ENCODE results near the gene KRTAP12-4.

DNA sequence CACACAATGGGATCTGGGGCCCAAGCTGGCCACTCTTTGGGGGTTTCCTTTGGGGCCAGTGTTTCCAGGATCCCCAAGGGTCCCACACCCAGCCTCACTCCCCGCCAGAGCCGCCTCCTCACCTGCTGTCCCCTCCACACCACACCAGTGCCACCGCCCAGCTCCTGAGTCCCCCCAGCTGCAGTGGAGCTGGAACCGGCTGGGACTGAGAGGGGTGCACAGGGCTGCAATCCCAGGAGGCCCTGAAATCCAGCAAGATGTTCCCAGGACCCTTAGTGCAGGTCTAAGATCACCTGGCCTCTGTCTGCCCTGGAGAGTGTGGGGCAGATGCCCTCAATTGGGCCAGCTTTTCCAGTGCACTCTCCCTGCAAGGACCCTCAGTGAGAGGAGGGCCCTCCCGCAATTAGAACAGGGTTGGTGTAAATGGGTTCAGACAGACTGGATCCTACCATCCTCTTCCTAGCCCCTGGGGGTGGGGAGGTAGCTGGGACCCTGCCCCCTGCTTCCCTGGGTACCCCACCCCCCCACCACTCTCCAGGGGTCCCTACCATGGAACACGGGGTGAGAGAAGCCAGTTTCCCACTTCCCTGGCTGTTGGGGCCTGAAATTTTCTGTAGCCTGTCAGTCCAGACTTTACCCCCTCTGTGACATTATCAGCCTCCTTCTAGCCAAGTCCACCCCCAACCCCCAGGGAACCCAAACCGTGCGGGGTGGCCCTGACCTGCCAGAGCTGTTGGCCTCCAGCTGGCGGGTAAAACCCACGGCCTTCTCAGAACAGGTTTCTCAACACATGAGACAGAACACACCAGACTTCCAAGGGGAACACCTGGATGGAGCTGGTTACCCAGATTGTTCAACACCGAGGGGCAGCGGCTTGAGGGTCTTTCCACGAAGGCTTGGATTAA lies 49.5 kb upstream of the KRTAP12-4 start:
- TF ChIP-seq, protein P1, sequence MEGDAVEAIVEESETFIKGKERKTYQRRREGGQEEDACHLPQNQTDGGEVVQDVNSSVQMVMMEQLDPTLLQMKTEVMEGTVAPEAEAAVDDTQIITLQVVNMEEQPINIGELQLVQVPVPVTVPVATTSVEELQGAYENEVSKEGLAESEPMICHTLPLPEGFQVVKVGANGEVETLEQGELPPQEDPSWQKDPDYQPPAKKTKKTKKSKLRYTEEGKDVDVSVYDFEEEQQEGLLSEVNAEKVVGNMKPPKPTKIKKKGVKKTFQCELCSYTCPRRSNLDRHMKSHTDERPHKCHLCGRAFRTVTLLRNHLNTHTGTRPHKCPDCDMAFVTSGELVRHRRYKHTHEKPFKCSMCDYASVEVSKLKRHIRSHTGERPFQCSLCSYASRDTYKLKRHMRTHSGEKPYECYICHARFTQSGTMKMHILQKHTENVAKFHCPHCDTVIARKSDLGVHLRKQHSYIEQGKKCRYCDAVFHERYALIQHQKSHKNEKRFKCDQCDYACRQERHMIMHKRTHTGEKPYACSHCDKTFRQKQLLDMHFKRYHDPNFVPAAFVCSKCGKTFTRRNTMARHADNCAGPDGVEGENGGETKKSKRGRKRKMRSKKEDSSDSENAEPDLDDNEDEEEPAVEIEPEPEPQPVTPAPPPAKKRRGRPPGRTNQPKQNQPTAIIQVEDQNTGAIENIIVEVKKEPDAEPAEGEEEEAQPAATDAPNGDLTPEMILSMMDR (IDR thresholded peaks at IDR 0.05; ENCODE audit: insufficient read depth, low read length, poor library complexity, severe bottlenecking), result no peak
- TF ChIP-seq EZH2phosphoT487 (conservative IDR thresholded peaks at IDR 0.05; ENCODE audit: low read length), result no peak
